ENCODE data around the gene BTBD7.

BTBD7 gene

DNA sequence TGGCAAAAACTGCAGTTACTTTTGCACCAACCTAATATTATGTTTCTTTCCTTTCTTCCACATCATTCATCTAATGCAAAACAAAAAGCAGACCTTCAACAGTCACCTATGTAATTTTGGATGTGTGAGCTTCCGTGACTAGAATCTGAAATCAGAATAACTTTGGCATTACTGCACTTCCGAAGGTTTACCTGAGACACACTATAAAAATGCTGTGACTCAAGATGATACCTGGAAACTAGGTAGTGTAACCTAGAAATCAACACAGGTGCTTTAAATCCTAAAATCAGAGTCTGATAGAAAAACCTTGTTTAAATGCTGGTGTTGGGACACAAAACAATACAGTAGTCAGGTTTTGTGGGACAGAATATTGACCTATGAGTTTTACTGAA, 2.2 kb downstream of the BTBD7 start:
- Histone ChIP-seq H3K36me3 (ENCODE audit: control insufficient read depth in 2 of 2, insufficient read depth in 2 of 2, low read length in 2 of 2) (no peaks in the 10 kb centered on the region), H3K27me3 (ENCODE audit: control insufficient read depth in 2 of 2, insufficient read depth in 2 of 2, low read length in 2 of 2) (no peaks in the 10 kb centered on the region), H3K27ac (ENCODE audit: low read depth in 2 of 2, low read length in 2 of 2) (peak overlapping the region; percentile 11 to 20), H3K9me3 (ENCODE audit: control insufficient read depth in 2 of 2, low read length in 2 of 2) (no peaks in the 10 kb centered on the region), H3K4me1 (ENCODE audit: control insufficient read depth in 2 of 2, insufficient read depth in 2 of 2, low read length in 2 of 2) (peaks cover 18 to 31% of the 10 kb centered on the region in 2 donors), H3K4me3 (ENCODE audit: low read length in 2 of 2) (peak overlapping the region in 1 of 2 donors; percentile 96), H3K9ac (ENCODE audit: low read depth in 1 of 2, low read length in 2 of 2) (peak overlapping the region in 1 of 2 donors; percentile 24)

DNA sequence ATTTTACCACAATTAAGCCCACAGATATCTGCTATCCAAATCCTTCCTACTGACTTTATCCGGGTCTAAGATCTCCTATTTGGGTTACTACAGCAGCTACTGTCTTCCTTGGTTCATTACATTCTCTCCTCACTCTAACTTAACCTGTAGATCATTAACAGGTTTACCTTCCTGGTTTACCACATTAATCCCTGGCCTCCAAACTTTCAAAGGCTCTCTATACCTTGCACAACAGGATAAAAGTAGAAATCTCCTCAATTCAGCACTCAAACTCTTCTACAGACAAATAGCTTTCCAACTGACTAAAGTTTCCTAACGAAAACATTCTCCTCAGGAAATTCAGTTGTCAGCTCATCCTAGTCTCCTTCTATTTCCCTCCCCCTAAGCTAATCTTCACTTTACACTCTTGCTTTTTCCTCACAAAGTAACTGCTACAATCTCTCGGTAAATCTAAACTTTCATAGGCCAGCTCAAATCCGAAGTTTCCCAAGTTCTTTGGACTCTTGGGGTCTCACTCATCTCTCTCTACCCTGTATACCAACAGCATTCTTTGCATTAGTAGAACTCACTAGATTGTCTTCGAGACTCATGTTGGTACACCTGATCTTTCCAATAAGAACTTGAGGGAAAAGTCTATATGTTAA, 2.7 kb downstream of the BTBD7 start:
- Histone ChIP-seq H3K27me3 (ENCODE audit: control insufficient read depth in 2 of 2, insufficient read depth in 2 of 2, low read length in 2 of 2) (no peaks in the 10 kb centered on the region), H3K4me1 (ENCODE audit: control insufficient read depth in 2 of 2, insufficient read depth in 2 of 2, low read length in 2 of 2) (peaks cover 18 to 31% of the 10 kb centered on the region in 2 donors), H3K4me3 (ENCODE audit: low read length in 2 of 2) (peak overlapping the region; percentile 9 to 53), H3K36me3 (ENCODE audit: control insufficient read depth in 2 of 2, insufficient read depth in 2 of 2, low read length in 2 of 2) (no peaks in the 10 kb centered on the region), H3K9me3 (ENCODE audit: control insufficient read depth in 2 of 2, low read length in 2 of 2) (no peaks in the 10 kb centered on the region), H3K9ac (ENCODE audit: low read depth in 1 of 2, low read length in 2 of 2) (peak overlapping the region in 1 of 2 donors; percentile 1), H3K27ac (ENCODE audit: low read depth in 2 of 2, low read length in 2 of 2) (peak overlapping the region in 1 of 2 donors; percentile 11)

DNA sequence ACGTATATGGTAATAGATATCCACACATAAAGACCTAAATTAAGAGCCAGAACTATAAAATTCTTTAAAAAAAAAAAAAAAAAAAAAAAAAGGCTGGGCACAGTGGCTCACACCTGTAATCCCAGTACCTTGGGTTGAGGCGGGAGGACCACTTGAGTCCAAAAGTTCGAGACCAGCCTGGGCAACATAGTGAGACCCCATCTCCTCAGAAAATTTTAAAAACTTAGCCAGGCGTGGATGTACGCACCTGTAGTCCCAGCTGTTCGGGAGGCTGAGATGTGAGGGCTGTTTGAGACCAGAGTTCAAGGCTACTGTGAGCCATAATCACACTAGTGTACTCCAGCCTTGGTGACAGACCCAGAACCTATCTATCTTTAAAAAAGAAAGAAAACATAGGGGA, 4.3 kb downstream of the BTBD7 start:
- H3K27ac ChIP-seq (ENCODE audit: low read depth in 2 of 2, low read length in 2 of 2): no peak overlapping the region
- H3K9me3 ChIP-seq (ENCODE audit: control insufficient read depth in 2 of 2, low read length in 2 of 2): no peaks in the 10 kb centered on the region
- H3K4me1 ChIP-seq (ENCODE audit: control insufficient read depth in 2 of 2, insufficient read depth in 2 of 2, low read length in 2 of 2): peaks cover 21 to 28% of the 10 kb centered on the region in 2 donors
- no peaks in the 10 kb centered on the region for H3K27me3 ChIP-seq (ENCODE audit: control insufficient read depth in 2 of 2, insufficient read depth in 2 of 2, low read length in 2 of 2)
- H3K36me3 ChIP-seq (ENCODE audit: control insufficient read depth in 2 of 2, insufficient read depth in 2 of 2, low read length in 2 of 2): peaks cover 0 to 2% of the 10 kb centered on the region in 2 donors
- no peak overlapping the region for H3K4me3 ChIP-seq (ENCODE audit: low read length in 2 of 2)
- no peak overlapping the region for H3K9ac ChIP-seq (ENCODE audit: low read depth in 1 of 2, low read length in 2 of 2)

GRCh38 chr14:93326196-93326595, 6.6 kb downstream of the BTBD7 start:
- Histone ChIP-seq H3K27me3 (ENCODE audit: control insufficient read depth in 2 of 2, insufficient read depth in 2 of 2, low read length in 2 of 2) (no peaks in the 10 kb centered on the region), H3K9ac (ENCODE audit: low read depth in 1 of 2, low read length in 2 of 2) (no peak overlapping the region), H3K27ac (ENCODE audit: low read depth in 2 of 2, low read length in 2 of 2) (no peak overlapping the region), H3K4me1 (ENCODE audit: control insufficient read depth in 2 of 2, insufficient read depth in 2 of 2, low read length in 2 of 2) (peaks cover 17 to 23% of the 10 kb centered on the region in 2 donors), H3K9me3 (ENCODE audit: control insufficient read depth in 2 of 2, low read length in 2 of 2) (no peaks in the 10 kb centered on the region), H3K36me3 (ENCODE audit: control insufficient read depth in 2 of 2, insufficient read depth in 2 of 2, low read length in 2 of 2) (peaks cover 0 to 2% of the 10 kb centered on the region in 2 donors), H3K4me3 (ENCODE audit: low read length in 2 of 2) (no peak overlapping the region)

GRCh38 chr14:93323600-93324174, 9.1 kb downstream of the BTBD7 start:
- Histone ChIP-seq H3K27ac (ENCODE audit: low read depth in 2 of 2, low read length in 2 of 2) (no peak overlapping the region), H3K36me3 (ENCODE audit: control insufficient read depth in 2 of 2, insufficient read depth in 2 of 2, low read length in 2 of 2) (peaks cover 0 to 2% of the 10 kb centered on the region in 2 donors), H3K9me3 (ENCODE audit: control insufficient read depth in 2 of 2, low read length in 2 of 2) (no peaks in the 10 kb centered on the region), H3K4me1 (ENCODE audit: control insufficient read depth in 2 of 2, insufficient read depth in 2 of 2, low read length in 2 of 2) (peaks cover 3% of the 10 kb centered on the region in 2 donors), H3K4me3 (ENCODE audit: low read length in 2 of 2) (no peak overlapping the region), H3K9ac (ENCODE audit: low read depth in 1 of 2, low read length in 2 of 2) (no peak overlapping the region), H3K27me3 (ENCODE audit: control insufficient read depth in 2 of 2, insufficient read depth in 2 of 2, low read length in 2 of 2) (no peaks in the 10 kb centered on the region)

DNA sequence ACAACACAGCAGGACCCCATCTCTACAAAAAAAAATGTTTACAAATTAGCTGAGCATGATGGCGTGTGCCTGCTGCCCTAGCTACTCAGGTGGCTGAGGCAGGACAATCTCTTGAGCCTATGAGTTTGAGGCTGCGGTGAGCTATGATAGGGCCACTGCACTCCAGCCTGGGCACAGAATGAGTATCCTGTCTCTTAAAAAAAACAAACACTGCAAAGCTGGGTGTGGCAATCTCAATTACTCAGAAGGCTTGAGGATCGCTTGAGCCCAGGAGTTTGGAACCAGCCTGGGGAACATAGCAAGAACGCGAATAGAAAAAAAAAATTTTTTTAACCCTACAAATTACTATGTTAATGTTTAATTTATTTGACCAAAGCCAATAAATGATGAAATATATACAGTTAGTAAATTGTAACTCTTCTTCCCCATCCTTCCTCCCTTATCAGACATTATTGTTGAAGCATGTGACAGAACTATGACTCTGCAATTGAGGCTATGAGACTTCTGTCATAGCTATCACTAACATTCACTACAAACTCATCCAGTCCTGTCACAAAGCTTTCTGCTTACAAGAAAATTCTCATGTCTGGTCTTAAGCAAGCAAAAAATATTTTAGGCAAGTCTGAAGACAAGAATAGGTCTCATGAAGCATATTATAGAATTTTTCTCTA, 9.8 kb downstream of the BTBD7 start:
- H3K27ac ChIP-seq (ENCODE audit: low read depth in 2 of 2, low read length in 2 of 2): no peak overlapping the region
- peaks cover 3 to 7% of the 10 kb centered on the region in 2 donors for H3K4me1 ChIP-seq (ENCODE audit: control insufficient read depth in 2 of 2, insufficient read depth in 2 of 2, low read length in 2 of 2)
- H3K4me3 ChIP-seq (ENCODE audit: low read length in 2 of 2): no peak overlapping the region
- peaks cover 0 to 2% of the 10 kb centered on the region in 2 donors for H3K36me3 ChIP-seq (ENCODE audit: control insufficient read depth in 2 of 2, insufficient read depth in 2 of 2, low read length in 2 of 2)
- no peaks in the 10 kb centered on the region for H3K27me3 ChIP-seq (ENCODE audit: control insufficient read depth in 2 of 2, insufficient read depth in 2 of 2, low read length in 2 of 2)
- no peaks in the 10 kb centered on the region for H3K9me3 ChIP-seq (ENCODE audit: control insufficient read depth in 2 of 2, low read length in 2 of 2)
- no peak overlapping the region for H3K9ac ChIP-seq (ENCODE audit: low read depth in 1 of 2, low read length in 2 of 2)

GRCh38 chr14:93320489-93320888, 12.3 kb downstream of the BTBD7 start:
- no peaks in the 10 kb centered on the region for H3K9me3 ChIP-seq (ENCODE audit: control insufficient read depth in 2 of 2, low read length in 2 of 2)
- no peak overlapping the region for H3K4me3 ChIP-seq (ENCODE audit: low read length in 2 of 2)
- no peak overlapping the region for H3K9ac ChIP-seq (ENCODE audit: low read depth in 1 of 2, low read length in 2 of 2)
- H3K36me3 ChIP-seq (ENCODE audit: control insufficient read depth in 2 of 2, insufficient read depth in 2 of 2, low read length in 2 of 2): peaks cover 0 to 2% of the 10 kb centered on the region in 2 donors
- no peaks in the 10 kb centered on the region for H3K27me3 ChIP-seq (ENCODE audit: control insufficient read depth in 2 of 2, insufficient read depth in 2 of 2, low read length in 2 of 2)
- peaks cover 13 to 15% of the 10 kb centered on the region in 2 donors for H3K4me1 ChIP-seq (ENCODE audit: control insufficient read depth in 2 of 2, insufficient read depth in 2 of 2, low read length in 2 of 2)
- H3K27ac ChIP-seq (ENCODE audit: low read depth in 2 of 2, low read length in 2 of 2): no peak overlapping the region

DNA sequence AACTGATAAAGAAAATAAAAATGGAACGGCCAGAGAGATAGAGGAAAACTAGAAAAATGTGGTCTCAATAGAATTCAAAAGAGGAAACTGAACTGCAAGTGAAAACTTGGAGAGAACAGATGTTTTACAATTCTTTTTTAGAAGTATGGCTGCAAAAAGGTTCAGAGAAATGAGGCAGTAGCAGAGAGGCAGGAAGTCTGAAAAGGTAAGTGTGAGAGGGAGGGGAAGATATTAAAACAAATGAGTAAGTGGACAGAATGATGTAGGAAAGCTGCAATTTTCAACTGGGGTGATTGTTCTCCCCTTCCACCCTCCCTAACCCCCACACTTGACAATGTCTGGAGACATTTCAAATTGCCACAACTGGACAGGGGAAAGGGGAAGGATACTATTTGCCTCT, 12.9 kb downstream of the BTBD7 start:
- H3K4me1 ChIP-seq (ENCODE audit: control insufficient read depth in 2 of 2, insufficient read depth in 2 of 2, low read length in 2 of 2): peaks cover 13 to 15% of the 10 kb centered on the region in 2 donors
- no peak overlapping the region for H3K27ac ChIP-seq (ENCODE audit: low read depth in 2 of 2, low read length in 2 of 2)
- H3K9ac ChIP-seq (ENCODE audit: low read depth in 1 of 2, low read length in 2 of 2): no peak overlapping the region
- peaks cover 0 to 2% of the 10 kb centered on the region in 2 donors for H3K36me3 ChIP-seq (ENCODE audit: control insufficient read depth in 2 of 2, insufficient read depth in 2 of 2, low read length in 2 of 2)
- H3K9me3 ChIP-seq (ENCODE audit: control insufficient read depth in 2 of 2, low read length in 2 of 2): no peaks in the 10 kb centered on the region
- H3K27me3 ChIP-seq (ENCODE audit: control insufficient read depth in 2 of 2, insufficient read depth in 2 of 2, low read length in 2 of 2): no peaks in the 10 kb centered on the region
- H3K4me3 ChIP-seq (ENCODE audit: low read length in 2 of 2): no peak overlapping the region

- H3K9me3 ChIP-seq (ENCODE audit: control insufficient read depth in 2 of 2, low read length in 2 of 2): no peaks in the 10 kb centered on the region
- H3K9ac ChIP-seq (ENCODE audit: low read depth in 1 of 2, low read length in 2 of 2): no peak overlapping the region
- H3K27me3 ChIP-seq (ENCODE audit: control insufficient read depth in 2 of 2, insufficient read depth in 2 of 2, low read length in 2 of 2): no peaks in the 10 kb centered on the region
- no peaks in the 10 kb centered on the region for H3K36me3 ChIP-seq (ENCODE audit: control insufficient read depth in 2 of 2, insufficient read depth in 2 of 2, low read length in 2 of 2)
- H3K4me3 ChIP-seq (ENCODE audit: low read length in 2 of 2): no peak overlapping the region
- H3K4me1 ChIP-seq (ENCODE audit: control insufficient read depth in 2 of 2, insufficient read depth in 2 of 2, low read length in 2 of 2): peaks cover 13% of the 10 kb centered on the region in 2 donors
- H3K27ac ChIP-seq (ENCODE audit: low read depth in 2 of 2, low read length in 2 of 2): no peak overlapping the region
These were observed 13.3 kb downstream of the BTBD7 start for GRCh38 chr14:93319494-93319893.

DNA sequence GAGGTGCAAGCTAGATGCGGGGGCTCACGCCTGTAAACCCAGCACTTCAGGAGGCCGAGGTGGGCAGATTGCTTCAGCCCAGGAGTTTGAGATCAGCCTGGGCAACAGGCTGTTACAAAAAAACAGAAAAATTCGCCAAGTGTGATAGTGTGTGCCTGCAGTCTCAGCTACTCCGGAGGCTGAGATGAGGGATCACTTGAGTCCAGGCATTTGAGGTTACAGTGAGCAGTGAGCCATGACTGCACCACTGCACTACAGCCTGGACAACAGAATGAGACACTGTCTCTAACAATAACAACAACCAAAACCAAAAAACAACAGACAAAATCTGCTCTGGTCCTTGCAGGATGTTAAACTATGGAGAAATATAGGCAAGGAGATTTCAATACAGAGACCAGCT, 13.9 kb downstream of the BTBD7 start:
- no peaks in the 10 kb centered on the region for H3K27me3 ChIP-seq (ENCODE audit: control insufficient read depth in 2 of 2, insufficient read depth in 2 of 2, low read length in 2 of 2)
- no peaks in the 10 kb centered on the region for H3K9me3 ChIP-seq (ENCODE audit: control insufficient read depth in 2 of 2, low read length in 2 of 2)
- no peak overlapping the region for H3K27ac ChIP-seq (ENCODE audit: low read depth in 2 of 2, low read length in 2 of 2)
- no peak overlapping the region for H3K4me3 ChIP-seq (ENCODE audit: low read length in 2 of 2)
- H3K36me3 ChIP-seq (ENCODE audit: control insufficient read depth in 2 of 2, insufficient read depth in 2 of 2, low read length in 2 of 2): no peaks in the 10 kb centered on the region
- peaks cover 13% of the 10 kb centered on the region in 2 donors for H3K4me1 ChIP-seq (ENCODE audit: control insufficient read depth in 2 of 2, insufficient read depth in 2 of 2, low read length in 2 of 2)
- H3K9ac ChIP-seq (ENCODE audit: low read depth in 1 of 2, low read length in 2 of 2): no peak overlapping the region

Data from mucosa of rectum (tissue), 2 donors.